ENCODE results near the gene EVL.

Gene EVL

GRCh38 chr14:100114109-100114765 is 49.0 kb downstream of the EVL start:
- no peak for DNase-seq

- DNase-seq, result no peak
Observed at GRCh38 chr14:100115236-100115635, 50.0 kb downstream of the EVL start.

- DNase-seq, result no peak
Observed at GRCh38 chr14:100115726-100116125, 50.5 kb downstream of the EVL start.

GRCh38 chr14:100116134-100116533 is 50.9 kb downstream of the EVL start:
- DNase-seq, result no peak

- no peak for DNase-seq
Observed at GRCh38 chr14:100117026-100117425, 51.8 kb downstream of the EVL start.

- DNase-seq, result peak; percentile 40 to 84 (median 54)
Observed at GRCh38 chr14:100117633-100118395, 52.6 kb downstream of the EVL start.

GRCh38 chr14:100118396-100119011 is 53.3 kb downstream of the EVL start:
- DNase-seq, result no peak

- no peak for DNase-seq
Observed at GRCh38 chr14:100119251-100119650, 54.0 kb downstream of the EVL start.

- peak in 1 of 3 experiments; percentile 42 for DNase-seq
Observed at GRCh38 chr14:100120522-100121269, 55.5 kb downstream of the EVL start.

GRCh38 chr14:100121643-100122480 is 56.6 kb downstream of the EVL start:
- no peak for DNase-seq

GRCh38 chr14:100122481-100123223 is 57.4 kb downstream of the EVL start:
- peak in 2 of 3 experiments; percentile 10 to 31 for DNase-seq

- no peak for DNase-seq
Observed at GRCh38 chr14:100123618-100124017, 58.4 kb downstream of the EVL start.

GRCh38 chr14:100124551-100125088 is 59.4 kb downstream of the EVL start:
- DNase-seq, result peak; percentile 18 to 94 (median 44)

- no peak for DNase-seq
Observed at GRCh38 chr14:100126401-100126800, 61.2 kb downstream of the EVL start.

GRCh38 chr14:100127853-100128455 is 62.7 kb downstream of the EVL start:
- no peak for DNase-seq

- no peak for DNase-seq
Observed at GRCh38 chr14:100128688-100129087, 63.5 kb downstream of the EVL start.

- no peak for DNase-seq
Observed at GRCh38 chr14:100129161-100129589, 64.0 kb downstream of the EVL start.

GRCh38 chr14:100130521-100130920 is 65.3 kb downstream of the EVL start:
- no peak for DNase-seq

GRCh38 chr14:100131181-100131580 is 66.0 kb downstream of the EVL start:
- DNase-seq, result peak; percentile 11 to 37 (median 22)

- DNase-seq, result no peak
Observed at GRCh38 chr14:100132161-100132902, 67.1 kb downstream of the EVL start.

All from NCI-H1417 (cell line).